GM19238 (cell line): ENCODE measurements around the gene IL13RA1.
"Not testable (repeated sequence)": the region's sequence is repeated elsewhere in the genome, so short reads cannot be mapped to it uniquely, and the experiment has no call there.

Experiments
- DNase-seq: peaks from one replicate; pipeline ENCODE4 v3.0.0; 2011; ENCODE audit warnings: low spot score; ENCODE audit not compliant: insufficient read length

IL13RA1 gene

DNA sequence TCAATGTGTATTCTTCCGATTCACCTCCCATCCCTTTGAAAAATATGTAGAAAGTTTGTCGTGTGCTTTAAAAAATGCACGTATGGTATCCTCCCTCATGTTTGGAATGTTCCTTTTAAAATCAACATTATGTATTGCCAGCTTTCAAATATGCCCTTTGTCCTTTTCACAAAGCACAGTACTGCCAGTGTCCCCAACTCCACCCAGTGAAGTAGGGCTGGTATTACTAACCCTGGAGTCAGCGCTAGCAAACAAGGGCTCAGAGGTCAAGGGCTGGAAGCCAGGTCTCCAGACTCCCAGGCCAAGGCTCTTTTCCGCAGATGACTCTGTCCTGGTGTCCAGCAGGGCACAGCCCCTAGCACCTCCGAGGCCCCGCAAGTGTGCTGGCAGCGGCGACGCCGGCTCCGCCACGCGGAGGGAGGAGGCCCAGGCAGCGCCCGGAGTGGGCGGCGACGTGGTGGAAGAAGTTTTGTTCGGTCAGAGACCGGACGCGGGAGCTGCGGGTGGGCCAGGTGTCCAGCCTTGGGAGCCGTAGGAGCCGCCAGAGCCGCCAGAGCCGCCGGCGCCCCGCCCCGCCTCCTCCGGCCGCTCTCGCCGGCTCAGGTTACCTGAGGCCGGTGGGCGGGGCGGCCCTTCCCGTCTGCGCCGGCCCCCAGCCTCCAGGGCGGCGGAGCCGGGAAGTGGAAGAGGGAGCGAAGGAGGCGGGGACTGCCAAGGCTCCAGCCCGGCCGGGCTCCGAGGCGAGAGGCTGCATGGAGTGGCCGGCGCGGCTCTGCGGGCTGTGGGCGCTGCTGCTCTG, at the start of gene IL13RA1:
TSS of gene IL13RA1 (plus strand) at position 720 of the 799 bp plus-strand sequence. CDS start at position 753, 33 bp downstream.
- DNase-seq, result no peak

DNA sequence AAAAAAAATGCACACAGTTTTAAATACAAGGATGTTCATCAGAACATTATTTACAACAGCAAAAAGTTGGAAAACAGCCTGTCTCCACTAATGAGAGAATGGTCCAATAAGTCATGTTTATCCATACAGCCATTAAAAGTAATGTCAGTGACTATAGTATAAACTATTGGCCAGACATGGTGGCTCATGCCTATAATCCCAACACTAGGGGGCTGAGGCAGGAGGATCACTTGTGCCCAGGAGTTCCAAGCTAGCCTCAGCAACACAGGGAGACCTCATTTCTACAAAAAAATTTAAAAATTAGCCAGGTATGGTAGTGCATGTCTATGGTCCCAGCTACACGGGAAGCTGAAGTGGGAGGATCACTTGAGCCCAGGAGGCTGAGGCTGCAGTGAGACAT, 48.1 kb upstream of the IL13RA1 start:
- DNase-seq, result no peak

DNA sequence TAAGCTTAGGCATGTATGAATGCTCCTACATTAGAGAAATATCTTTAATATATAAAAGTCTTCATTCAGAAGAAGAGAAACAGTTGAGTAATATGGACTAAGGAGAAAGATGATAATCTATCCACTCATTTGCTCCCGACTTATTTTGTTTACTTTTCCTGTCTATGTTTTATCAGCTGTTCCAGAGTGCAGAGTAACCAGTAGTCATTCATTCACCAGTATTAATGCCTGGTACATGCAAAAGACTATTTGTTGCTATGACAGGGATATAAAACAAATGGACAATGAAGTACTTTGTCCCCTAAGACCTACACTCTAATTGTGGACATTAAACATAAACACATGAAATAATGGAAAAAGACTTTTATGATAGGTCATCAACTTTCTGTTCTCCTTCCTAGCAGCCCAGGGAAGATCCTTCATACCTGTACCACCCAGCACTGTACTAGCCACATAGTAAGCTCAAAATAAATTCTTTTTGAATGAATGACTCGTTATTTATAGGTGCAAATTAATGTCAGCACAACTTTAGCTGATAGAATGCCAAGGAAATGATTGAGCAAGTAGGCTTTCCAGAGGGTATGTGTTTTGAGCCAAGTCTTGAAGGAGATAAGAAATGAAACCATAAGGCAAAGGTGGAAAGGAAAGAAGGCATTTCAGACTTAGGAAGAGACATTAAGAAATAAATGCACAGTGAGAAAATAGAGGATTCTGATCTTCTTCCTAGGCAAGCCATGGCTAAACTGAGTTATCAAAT, 45.0 kb upstream of the IL13RA1 start:
- DNase-seq, result no peak

DNA sequence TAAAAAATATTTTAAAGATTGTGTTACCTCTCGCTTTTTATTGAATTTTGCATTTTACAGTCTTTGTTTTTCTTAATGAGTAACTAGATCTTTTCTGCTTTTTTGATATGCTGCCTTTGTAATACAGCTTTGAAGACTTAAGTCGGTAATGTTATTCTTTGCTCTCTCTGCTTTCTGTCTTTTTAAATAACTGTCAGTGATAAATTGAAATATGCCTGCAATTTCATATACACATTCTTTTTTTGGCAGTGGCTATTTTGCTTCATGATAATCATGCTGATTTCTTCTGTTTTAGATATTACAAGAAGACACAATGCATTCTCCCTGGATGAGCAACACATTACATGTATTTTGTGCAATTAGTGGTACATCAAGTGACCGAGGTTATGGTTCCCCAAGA, 42.0 kb upstream of the IL13RA1 start:
- no peak for DNase-seq

DNA sequence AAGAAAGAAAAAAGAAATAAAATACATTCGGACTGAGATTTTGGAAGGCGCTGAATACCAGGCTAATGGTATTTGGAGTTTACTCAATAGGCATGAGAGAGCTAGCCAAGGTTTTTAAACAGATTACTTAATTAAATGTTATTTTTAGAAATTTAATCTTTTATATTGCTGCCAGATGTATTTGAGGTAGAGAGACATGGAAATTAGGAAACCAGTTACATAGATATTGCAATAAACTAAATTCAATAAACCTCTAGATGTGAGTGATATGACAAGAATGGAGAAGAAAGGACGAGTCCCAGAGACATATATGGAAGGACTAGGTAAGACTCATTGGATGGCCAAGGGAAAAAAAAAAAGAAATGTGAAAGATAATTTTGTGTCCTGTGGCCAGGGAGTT, 38.5 kb upstream of the IL13RA1 start:
- DNase-seq, result no peak

- DNase-seq, result no peak
Measured at GRCh38 chrX:118693843-118694242, 33.6 kb upstream of the IL13RA1 start.

GRCh38 chrX:118694638-118695037, 32.8 kb upstream of the IL13RA1 start:
- DNase-seq, result no peak

GRCh38 chrX:118698516-118699170, 28.8 kb upstream of the IL13RA1 start:
- DNase-seq, result no peak

GRCh38 chrX:118702741-118703140, 24.7 kb upstream of the IL13RA1 start:
- DNase-seq, result no peak

DNA sequence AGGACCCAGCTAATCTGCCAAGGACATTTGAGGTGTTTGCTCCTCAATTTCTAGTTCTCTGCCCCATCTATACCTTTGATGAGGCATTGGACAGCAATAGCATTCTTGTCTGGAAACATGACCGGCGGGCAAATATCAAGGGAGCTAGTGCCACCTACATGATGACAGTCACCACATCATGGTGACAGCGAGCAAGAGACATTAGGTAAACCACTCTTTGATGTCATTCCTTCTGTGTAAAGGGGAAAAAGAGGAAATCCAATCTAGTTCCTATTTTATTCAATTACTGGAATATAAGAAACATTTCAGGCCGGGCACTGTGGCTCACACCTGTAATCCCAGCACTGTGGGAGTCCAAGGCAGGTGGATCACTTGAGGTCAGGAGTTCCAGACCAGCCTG, 20.7 kb upstream of the IL13RA1 start:
- DNase-seq, result no peak

DNA sequence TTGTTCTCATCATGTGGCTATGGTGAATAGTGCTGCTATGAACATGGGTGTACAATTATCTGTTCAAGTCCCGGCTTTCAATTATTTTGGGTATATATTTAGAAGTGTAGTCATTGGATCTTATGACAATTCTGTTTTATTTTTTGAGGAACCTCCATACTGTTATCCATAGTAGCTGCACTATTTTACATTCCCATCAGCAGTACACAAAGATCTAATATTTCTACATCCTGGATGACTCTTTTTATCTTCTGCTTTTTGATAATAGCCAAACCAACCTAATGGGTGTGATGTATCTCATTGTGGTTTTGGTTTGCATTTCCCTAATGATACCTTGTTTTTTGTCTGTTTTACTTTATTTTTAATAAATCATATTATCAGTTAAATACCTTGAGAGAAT, 12.9 kb upstream of the IL13RA1 start:
- no peak for DNase-seq

DNA sequence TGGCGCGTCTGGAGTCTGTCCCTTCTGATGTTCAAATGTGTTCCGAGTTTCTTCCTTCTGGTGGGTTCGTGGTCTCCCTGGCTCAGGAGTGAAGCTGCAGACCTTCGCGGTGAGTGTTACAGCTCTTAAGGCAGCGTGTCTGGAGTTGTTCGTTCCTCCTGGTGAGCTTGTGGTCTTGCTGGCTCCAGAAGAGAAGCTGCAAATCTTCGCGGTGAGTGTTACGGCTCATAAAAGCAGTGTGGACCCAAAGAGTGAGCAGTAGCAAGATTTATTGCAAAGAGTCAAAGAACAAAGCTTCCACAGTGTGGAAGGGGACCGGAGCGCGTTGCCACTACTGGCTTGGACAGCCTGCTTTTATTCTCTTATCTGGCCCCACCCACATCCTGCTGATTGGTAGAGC, 11.5 kb upstream of the IL13RA1 start:
- not testable (repeated sequence) for DNase-seq

GRCh38 chrX:118716833-118717232, 10.6 kb upstream of the IL13RA1 start:
- DNase-seq, result not testable (repeated sequence)

- DNase-seq, result no peak
Measured at GRCh38 chrX:118717678-118718391, 9.6 kb upstream of the IL13RA1 start.

- DNase-seq, result no peak
Measured at GRCh38 chrX:118718737-118719136, 8.7 kb upstream of the IL13RA1 start.

- no peak for DNase-seq
Measured at GRCh38 chrX:118720058-118720707, 7.2 kb upstream of the IL13RA1 start.

DNA sequence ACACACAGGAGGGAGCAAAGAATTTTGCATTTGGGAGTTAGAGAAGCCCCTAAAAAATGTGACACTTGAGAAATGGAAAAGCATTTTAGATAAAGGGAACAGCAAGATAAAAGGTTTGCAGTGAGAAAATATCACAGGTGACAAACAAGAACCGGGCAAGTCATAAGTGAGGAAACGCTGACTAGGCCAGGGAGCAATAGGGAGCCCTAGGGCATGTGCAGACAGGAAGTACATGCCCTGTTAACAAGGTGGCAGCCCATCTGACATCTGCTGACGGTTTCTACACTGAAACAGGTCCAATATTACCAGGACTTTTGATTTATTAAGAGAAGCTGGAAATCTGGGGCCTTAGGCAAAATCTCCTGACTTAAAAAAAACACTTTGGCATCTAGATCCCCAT, 4.0 kb upstream of the IL13RA1 start:
- no peak for DNase-seq

DNA sequence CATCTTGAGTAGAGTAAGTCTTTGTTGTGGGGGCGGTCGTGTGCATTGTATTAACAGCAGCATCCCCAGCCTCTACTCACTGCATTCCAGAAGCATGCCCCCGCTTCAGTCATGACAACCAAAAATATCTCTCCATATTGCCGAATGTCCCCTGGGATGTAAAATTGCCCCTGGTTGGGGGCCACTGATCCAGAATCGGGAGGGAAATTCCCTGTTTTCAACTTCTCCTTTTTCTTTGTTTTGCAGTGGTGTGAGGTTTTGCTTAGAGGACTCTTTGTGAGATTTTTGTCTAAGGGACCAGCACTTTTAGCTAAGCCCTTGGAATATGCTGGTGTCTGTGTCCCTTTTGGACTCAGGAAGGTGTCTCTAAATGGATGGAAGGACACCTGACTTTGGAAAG, 3.0 kb upstream of the IL13RA1 start:
- DNase-seq, result no peak

GRCh38 chrX:118724775-118725174, 2.6 kb upstream of the IL13RA1 start:
- no peak for DNase-seq

- DNase-seq, result no peak
Measured at GRCh38 chrX:118726396-118726795, 1.0 kb upstream of the IL13RA1 start.
